Gastroesophageal sphincter (tissue), 4 donors: ENCODE measurements around the gene FITM2. TPM values are rescaled to one million over a fixed set of nuclear protein-coding genes. Genes with fewer than 3 reads are reported as not detected.

Experiments used
- ATAC-seq: fragments of 150-250 bp; one replicate; pipeline ENCODE4 v1.9.1; 2016; ENCODE audit warnings: mild to moderate bottlenecking, moderate library complexity
- H3K27ac ChIP-seq, 4 donors: fragments of 200-600 bp; sonication (generic) in 3 of 4; 1 replicate in 3 of 4; 2 replicates in 1 of 4; pipeline ENCODE4 v1.5.1; 2016 to 2019
- H3K27me3 ChIP-seq: fragments of 200-600 bp; sonication (generic); one replicate; pipeline ENCODE4 v1.5.1; 2019
- H3K36me3 ChIP-seq, 2 donors: fragments of 200-600 bp; sonication (generic); one replicate each; pipeline ENCODE4 v1.5.1; 2019; ENCODE audit warnings: control low read depth in 1 of 2
- H3K4me1 ChIP-seq, 3 donors: fragments of 200-600 bp; sonication (generic); 1 replicate in 2 of 3; 2 replicates in 1 of 3; pipeline ENCODE4 v1.5.1; 2016 to 2019; ENCODE audit warnings: control low read depth in 2 of 3
- H3K4me3 ChIP-seq, 2 donors: fragments of 200-600 bp; sonication (generic); one replicate each; pipeline ENCODE4 v1.5.1; 2019; ENCODE audit warnings: mild to moderate bottlenecking in 1 of 2, moderate library complexity in 1 of 2
- H3K9me3 ChIP-seq, 3 donors: fragments of 200-600 bp; sonication (generic); one replicate each; pipeline ENCODE4 v1.5.1; 2017 to 2019; ENCODE audit warnings: control low read depth in 2 of 3
- CTCF ChIP-seq, 4 experiments: fragments of 200-600 bp in 2 of 4; fragments of 450-650 bp in 2 of 4; sonication (generic) in 1 of 4; IDR thresholded peaks; one replicate each; pipeline ENCODE4 v1.5.1; 2017 to 2019; ENCODE audit warnings: antibody characterized with exemption in 4 of 4, mild to moderate bottlenecking in 2 of 4, moderate library complexity in 2 of 4
- EP300 ChIP-seq: sonication (generic); formaldehyde crosslinking; IDR thresholded peaks from one replicate; pipeline ENCODE4 v1.6.1; 2017; ENCODE audit warnings: antibody characterized with exemption, mild to moderate bottlenecking
- POLR2A ChIP-seq, 2 donors: fragments of 450-650 bp; IDR thresholded peaks; one replicate each; pipeline ENCODE4 v1.6.1; 2017; ENCODE audit warnings: antibody characterized with exemption in 2 of 2, mild to moderate bottlenecking in 2 of 2, moderate library complexity in 1 of 2
- POLR2AphosphoS5 ChIP-seq: sonication (generic); formaldehyde crosslinking; IDR thresholded peaks from one replicate; pipeline ENCODE4 v1.6.1; 2017; ENCODE audit warnings: antibody characterized with exemption
- WGBS, 2 donors: methylation state at CpG; one replicate each; pipeline ENCODE4 v1.1.5; 2018; ENCODE audit warnings: low coverage in 1 of 2; 5-methylcytosine and 5-hydroxymethylcytosine counted together
- total RNA-seq, 4 donors: library from RNA; depleted of rRNA; stranded (reverse); fragments of >200 nt; gene quantifications; one replicate each; pipeline ENCODE4 v1.1.0, GENCODE V29; 2016

FITM2 gene
- total RNA-seq, 4 donors from 2014 or later = 8.0 to 12.1 (median 9.6) TPM

DNA sequence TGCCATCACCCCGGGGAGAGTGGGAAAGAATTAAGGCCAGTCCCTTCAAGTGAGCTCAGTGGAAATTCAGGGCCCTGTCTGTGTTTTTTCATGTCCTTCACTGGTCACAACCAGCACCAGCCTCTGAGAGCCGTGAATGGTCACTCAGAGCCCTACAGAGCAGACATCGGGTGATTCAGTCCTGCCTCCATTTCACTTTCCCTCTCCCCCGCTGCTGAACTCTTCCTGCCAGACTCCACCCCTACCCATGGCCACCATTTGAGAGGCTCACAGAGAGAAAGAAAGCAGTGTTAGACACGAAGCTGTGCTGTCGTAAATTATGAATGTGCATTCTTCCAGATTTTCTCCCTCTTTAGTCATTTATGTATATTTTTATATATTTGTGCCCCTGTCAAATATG, 31.2 kb upstream of the FITM2 start:
- no peak overlapping the region for H3K4me3 ChIP-seq
- 40 to 41% methylated on average over 5 to 6 of the region's 6 CpGs for WGBS, 2 donors
- no peak overlapping the region for H3K27ac ChIP-seq
- ATAC-seq = no peak
- TF ChIP-seq POLR2AphosphoS5 (no peak), POLR2A (IDR thresholded peaks at IDR 0.05) (no peak), EP300 (no peak), CTCF (IDR thresholded peaks at IDR 0.05) (no peak)
- no peaks in the 10 kb centered on the region for H3K9me3 ChIP-seq
- no peaks in the 10 kb centered on the region for H3K36me3 ChIP-seq
- H3K4me1 ChIP-seq = no peaks in the 10 kb centered on the region
- peaks cover 24% of the 10 kb centered on the region for H3K27me3 ChIP-seq

GRCh38 chr20:44336725-44337380, 25.9 kb upstream of the FITM2 start, which contains the start of gene R3HDML:
TSS of gene R3HDML (plus strand) at chr20:44337043. CDS start at chr20:44337158, 115 bp downstream.
- Histone ChIP-seq H3K27ac (no peak within 1 kb of the TSS), H3K36me3 (no peaks in the 10 kb centered on the region), H3K27me3 (peaks cover 46% of the 10 kb centered on the region), H3K9me3 (no peaks in the 10 kb centered on the region), H3K4me3 (no peak within 1 kb of the TSS), H3K4me1 (no peaks in the 10 kb centered on the region)
- ATAC-seq = no peak
- TF ChIP-seq CTCF (IDR thresholded peaks at IDR 0.05) (no peak), POLR2AphosphoS5 (no peak), POLR2A (IDR thresholded peaks at IDR 0.05) (no peak), EP300 (no peak)
- 100% methylated on average over 2 of the region's 16 CpGs; no CpG with 5 or more reads in 1 of the 2 donors for WGBS, 2 donors

- H3K9me3 ChIP-seq = no peaks in the 10 kb centered on the region
- TF ChIP-seq POLR2AphosphoS5 (no peak), EP300 (no peak), POLR2A (IDR thresholded peaks at IDR 0.05) (no peak), CTCF (IDR thresholded peaks at IDR 0.05) (no peak)
- no peaks in the 10 kb centered on the region for H3K36me3 ChIP-seq
- no peak overlapping the region for H3K4me3 ChIP-seq
- WGBS, 2 donors = 23 to 25% methylated on average over 4 to 8 of the region's 15 CpGs
- no peaks in the 10 kb centered on the region for H3K4me1 ChIP-seq
- no peak overlapping the region for H3K27ac ChIP-seq
- ATAC-seq = no peak
- peaks cover 52% of the 10 kb centered on the region for H3K27me3 ChIP-seq
Measured at GRCh38 chr20:44336086-44336485, 25.1 kb upstream of the FITM2 start.

DNA sequence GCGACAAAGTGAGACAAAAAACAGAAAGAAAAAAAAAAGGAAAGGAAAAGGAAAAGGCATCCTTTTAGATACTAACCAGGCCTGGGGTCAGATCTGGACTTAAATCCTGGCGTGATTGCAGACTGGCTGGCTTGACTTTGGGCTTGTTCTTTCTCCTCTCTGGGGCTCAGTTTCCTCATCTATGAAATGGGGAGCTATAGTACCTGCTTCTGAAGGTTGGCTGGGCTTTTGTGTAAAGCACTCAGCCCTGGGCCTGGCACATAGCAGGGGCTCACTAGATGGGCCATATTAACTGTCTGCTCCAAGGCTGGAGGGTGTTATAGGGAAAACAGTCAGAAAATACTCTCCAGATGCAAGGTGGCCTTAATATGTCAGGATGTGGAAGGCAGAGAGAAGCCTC, 24.7 kb upstream of the FITM2 start:
- Histone ChIP-seq H3K4me1 (no peaks in the 10 kb centered on the region), H3K27ac (no peak overlapping the region), H3K36me3 (no peaks in the 10 kb centered on the region), H3K4me3 (no peak overlapping the region), H3K27me3 (peaks cover 56% of the 10 kb centered on the region), H3K9me3 (no peaks in the 10 kb centered on the region)
- TF ChIP-seq POLR2A (IDR thresholded peaks at IDR 0.05) = no peak
- no peak for TF ChIP-seq POLR2AphosphoS5
- TF ChIP-seq CTCF (IDR thresholded peaks at IDR 0.05) = no peak
- no peak for TF ChIP-seq EP300
- no peak for ATAC-seq
- WGBS, 2 donors = 80 to 91% methylated on average over 1 of the region's 2 CpGs

DNA sequence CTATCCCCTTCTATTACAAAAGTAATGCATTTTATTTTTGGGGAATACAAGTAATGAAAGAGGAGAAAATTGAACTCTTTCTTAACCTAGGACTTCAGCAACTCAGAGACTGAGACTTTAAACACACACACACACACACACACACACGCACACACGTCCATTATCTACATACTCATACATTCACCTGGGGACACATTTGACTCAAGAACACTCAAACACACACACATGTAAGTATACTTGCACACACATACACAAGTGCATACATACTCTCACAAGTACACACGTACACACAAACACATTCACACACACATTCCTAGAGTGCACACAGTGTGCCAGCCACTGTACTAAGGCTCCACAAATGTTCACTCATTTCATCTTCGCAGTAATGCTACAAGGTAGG, 23.7 kb upstream of the FITM2 start:
- H3K27me3 ChIP-seq = peaks cover 64% of the 10 kb centered on the region
- no peak overlapping the region for H3K27ac ChIP-seq
- 73 to 77% methylated on average over 3 of the region's 4 CpGs for WGBS, 2 donors
- no peak overlapping the region for H3K4me3 ChIP-seq
- no peak for ATAC-seq
- H3K9me3 ChIP-seq = no peaks in the 10 kb centered on the region
- no peaks in the 10 kb centered on the region for H3K36me3 ChIP-seq
- H3K4me1 ChIP-seq = no peaks in the 10 kb centered on the region
- TF ChIP-seq POLR2A (IDR thresholded peaks at IDR 0.05) (no peak), EP300 (no peak), CTCF (IDR thresholded peaks at IDR 0.05) (no peak), POLR2AphosphoS5 (no peak)
